HuH-7 (cell line): ENCODE results near the gene BMPR1B.

Experiments used
- DNase-seq: peaks from one replicate; pipeline ENCODE4 v3.0.0; 2011; ENCODE audit warnings: low spot score

The BMPR1B gene

DNA sequence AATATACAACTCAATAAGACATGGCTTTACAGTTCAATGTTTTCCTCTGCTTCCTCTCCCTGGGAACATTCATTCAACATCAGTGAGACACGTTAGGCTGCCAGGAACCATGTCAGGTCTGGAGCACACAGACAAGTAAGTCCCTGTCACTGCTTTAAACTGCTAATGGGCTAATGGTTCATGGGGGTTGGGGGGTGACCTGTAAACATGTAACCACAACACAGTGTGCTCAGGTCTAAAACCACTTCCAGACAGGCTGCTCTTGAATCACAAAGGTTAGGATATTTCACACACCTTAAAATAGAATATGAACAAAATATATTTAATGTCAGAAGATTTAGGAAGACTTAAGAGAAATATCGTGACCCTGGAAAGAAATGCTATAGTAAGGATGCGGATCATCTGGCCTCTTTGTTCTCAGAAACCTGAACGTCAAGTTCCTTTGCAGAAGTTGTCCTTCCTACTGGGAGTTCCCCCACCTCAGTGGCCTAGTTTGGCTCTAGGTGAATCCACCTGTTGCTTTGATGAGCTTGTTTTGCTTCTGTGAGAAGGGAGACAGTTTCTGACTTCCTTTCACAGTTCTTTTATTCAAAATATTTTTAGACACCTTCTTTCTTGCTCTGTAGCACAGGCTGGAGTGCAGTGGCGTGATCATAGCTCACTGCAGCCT lies 431.1 kb downstream of the BMPR1B start:
- no peak for DNase-seq

DNA sequence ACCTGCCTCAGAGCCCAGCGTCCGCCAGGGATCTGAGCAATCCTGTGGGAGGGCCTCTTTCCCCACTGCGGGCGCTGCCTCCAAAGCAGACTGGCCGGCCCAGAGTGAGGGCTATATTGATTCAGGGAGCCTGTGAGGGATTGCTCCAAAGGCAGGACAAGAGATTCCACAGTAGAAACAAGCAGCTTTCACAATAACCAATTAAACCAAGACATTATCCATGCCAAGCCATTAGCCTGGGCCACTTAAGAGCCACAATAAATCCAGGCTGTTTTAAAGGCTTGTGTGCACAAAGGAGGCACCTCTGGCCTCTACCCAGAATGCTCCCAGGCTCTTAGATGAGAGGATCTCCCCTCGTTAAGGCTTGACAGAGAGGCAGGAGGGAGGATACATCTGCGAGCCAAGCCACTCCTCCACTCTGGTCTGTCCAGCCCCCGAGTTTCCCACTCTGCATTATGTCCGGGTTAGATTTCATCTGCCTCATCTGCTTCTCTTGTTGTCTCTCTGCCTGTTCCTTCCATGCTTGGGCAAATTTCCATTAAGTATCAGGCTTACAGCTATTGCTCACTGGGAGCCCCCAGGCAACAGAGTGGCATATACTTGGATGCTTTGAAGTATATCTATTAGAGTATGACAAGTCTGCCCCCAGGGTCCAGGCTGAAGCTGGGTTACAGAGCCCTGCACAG lies 433.1 kb downstream of the BMPR1B start:
- DNase-seq, result no peak

DNA sequence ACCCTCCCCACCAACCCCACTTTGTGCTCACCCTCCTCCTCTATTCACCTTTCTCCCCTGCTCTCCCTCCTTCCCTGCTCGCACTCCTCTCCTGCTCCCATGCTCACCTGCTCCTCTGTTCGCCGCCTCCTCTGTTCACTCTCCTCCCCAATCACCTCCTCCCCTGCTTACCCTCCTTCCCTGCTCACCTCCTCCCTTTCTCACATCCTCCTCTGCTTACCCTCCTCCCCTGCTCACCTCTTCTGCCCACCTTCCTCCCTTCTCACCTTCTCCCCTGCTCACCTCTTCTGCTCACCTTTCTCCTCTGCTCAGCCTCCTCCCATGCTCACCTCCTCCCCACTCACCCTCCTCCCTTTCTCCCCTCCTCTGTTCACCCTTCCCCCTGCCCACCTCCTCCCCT lies 433.8 kb downstream of the BMPR1B start:
- DNase-seq, result no peak

DNA sequence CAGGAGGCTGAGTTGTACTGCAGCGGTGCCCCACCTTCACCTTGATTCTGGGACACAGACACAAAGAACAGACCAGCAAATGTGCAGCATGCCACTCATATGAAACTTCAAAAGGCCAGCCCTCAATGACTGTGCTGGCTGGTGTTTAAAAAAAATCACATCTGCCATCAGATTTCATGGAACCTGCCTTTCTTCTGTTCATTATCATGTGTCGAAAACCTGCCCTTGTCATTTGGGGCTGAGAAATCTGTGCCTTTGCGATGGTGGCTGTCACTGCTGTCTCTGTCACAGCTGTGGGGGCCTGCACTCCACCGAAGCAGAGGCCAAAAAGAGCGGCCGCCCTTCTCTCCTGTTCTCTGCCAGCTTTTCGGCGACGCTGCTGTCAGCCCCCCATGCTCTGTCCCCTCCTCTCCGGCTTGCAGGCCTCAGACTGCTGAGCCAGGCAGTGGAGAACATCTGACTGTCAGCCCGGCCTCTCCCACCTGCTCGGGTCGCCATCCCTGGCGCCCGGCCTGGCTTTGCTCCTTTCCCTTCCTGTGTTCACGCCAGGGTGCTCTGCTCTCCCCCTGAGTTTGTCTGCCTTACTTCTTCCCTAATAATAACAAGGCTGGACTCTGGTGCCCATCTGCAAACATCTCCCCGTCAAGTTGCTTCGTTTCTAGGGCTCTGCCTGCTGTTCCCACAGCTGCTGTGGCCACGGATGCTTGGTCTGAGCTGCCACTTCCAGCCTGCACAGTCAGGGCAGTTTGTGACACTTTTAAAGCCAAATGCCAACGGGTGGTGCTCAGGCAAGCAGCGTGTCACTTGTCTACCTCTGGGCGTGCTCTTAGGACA lies 435.9 kb downstream of the BMPR1B start:
- no peak for DNase-seq

DNA sequence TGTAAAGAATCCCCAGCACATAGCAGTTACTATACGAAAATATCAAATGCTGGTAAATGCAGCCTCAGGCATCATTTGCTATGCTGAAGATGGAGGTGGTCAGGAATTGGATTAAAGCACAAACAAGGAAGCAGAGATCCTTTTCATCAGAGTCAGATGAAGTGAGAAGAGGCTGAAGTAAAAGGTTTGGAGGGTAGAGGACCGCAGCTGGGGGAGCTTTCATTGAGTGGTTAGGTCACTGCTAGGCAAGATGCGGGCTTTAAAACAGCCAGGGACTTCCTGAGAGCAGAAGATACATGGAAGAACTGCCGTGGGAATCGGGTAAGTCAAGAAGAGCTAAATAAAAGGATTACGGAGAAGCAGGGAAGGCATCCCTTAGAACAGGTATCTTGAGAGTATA lies 439.6 kb downstream of the BMPR1B start:
- DNase-seq, result no peak

DNA sequence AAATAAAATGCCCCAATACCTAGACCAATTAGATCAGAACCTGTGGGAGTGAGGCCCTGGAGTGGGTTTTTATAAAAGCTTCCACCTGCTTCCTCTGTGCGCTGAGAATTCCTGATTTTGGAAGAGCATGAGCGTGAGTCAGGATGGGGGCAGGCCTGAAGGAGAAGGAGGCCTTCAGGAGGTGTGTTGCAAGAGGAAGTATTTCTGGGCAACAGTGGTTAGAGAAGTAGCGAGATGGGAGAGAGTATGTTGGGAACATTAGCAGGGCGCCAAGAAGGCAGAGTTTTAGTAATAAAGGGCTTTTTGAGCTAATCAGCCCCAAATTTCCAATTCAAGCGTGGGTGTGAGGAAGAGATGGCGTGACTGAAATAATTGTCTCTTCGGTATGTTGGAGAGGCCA lies 441.2 kb downstream of the BMPR1B start:
- DNase-seq, result no peak

DNA sequence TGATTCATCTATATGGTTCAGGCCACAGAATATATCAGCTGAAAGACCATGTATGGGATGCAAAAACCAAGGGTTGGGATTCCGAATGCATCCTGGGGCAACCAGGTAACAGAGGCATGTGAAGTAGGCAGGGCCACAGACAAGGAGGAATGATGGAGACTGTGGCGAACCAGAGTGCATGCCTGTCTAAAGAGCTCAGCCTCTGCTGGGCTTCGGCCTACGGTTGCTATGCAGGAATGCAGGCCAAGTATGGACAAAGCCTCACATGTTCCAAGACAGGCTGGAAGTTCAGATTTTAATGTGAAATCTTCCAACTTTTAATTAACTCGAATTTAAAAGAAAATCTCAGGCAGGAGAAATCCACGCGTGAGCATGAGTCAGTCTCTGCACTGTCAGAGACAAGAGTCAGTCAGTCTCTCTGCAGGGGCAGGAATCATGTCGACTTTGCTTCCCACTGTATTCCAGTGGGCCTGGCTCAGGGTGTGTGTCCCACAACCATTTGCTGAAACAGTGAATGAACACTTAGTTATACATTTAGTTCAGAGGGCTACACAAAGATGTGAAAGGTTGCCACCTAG lies 446.6 kb downstream of the BMPR1B start:
- no peak for DNase-seq

DNA sequence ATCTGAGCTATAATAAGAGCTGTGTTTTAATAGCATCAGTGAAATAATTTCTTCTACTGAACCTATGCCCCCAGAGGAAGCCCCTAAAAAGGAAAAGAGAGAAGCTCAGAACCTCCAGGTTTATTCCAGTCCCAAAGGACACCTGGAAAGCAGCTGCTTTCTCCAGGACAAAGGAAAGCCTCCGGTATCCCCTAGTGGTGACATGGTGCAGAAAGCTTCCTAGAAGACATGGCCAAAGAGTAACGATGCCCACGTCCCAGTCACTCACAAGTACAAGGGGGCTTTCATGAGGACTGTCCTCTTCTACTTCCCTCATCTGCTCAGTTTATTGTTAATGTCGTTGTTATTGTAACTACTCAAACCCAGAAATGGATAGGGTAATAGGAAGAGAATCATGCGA lies 447.1 kb downstream of the BMPR1B start:
- peak; percentile 32 for DNase-seq
